HCT116 (cell line): ENCODE measurements around the gene CELSR3. TPM values are rescaled to one million over a fixed set of nuclear protein-coding genes. Genes with fewer than 3 reads are reported as not detected.

Experiments
- ATAC-seq: fragments of 200-7000 bp; cut with Tn5 transposase; 2 replicates; pipeline ENCODE4 v1.9.1; 2020; ENCODE audit warnings: mild to moderate bottlenecking, moderate library complexity
- BruUV-seq: library from RNA; stranded (reverse); fragments of 400-500 nt; replicated peaks from 2 replicates; lab custom pipeline; 2021; lab: Mats Ljungman, UMichigan
- CTCF ChIA-PET: fragments of 300-600 bp; sonication (Branson Sonifier 250); formaldehyde crosslinking; loops from one replicate; lab custom pipeline; 2021; ENCODE audit warnings: antibody characterized with exemption; lab: Charles Lee
- POLR2A ChIA-PET: fragments of 300-600, 350-600 bp; sonication (Branson Sonifier 250); formaldehyde crosslinking; loops from one replicate; lab custom pipeline; 2021; ENCODE audit warnings: antibody characterized with exemption; lab: Charles Lee
- RAD21 ChIA-PET, 2 experiments: fragments of 300-600 bp; sonication (Branson Sonifier 250); formaldehyde crosslinking; loops; one replicate each; lab custom pipeline; 2023; ENCODE audit warnings: low total read pairs in 2 of 2; ENCODE audit not compliant: uncharacterized antibody in 2 of 2, unreplicated experiment in 2 of 2, low non-redundant PET in 1 of 2; lab: Charles Lee
- DNase-seq: peaks from one replicate; pipeline ENCODE4 v3.0.0-alpha.2; 2010; ENCODE audit warnings: low read depth, low spot score
- H2AFZ ChIP-seq: fragments of 200-600 bp; shearing (Covaris generic), sonication (generic); 2 replicates; pipeline ENCODE4 v1.6.1; 2017; ENCODE audit warnings: low read depth, mixed run types, mixed read lengths, antibody characterized with exemption, low read length; ENCODE audit not compliant: poor library complexity, severe bottlenecking
- H3K27ac ChIP-seq: 2 replicates; pipeline ENCODE4 v1.5.1; 2012; ENCODE audit warnings: low read depth, low read length
- H3K27me3 ChIP-seq: fragments of 200-600 bp; sonication (generic); 2 replicates; pipeline ENCODE4 v1.6.1; 2016; ENCODE audit warnings: mixed run types, low read length, mixed read lengths; ENCODE audit not compliant: insufficient read depth
- H3K36me3 ChIP-seq, 2 experiments: fragments of 200-500 bp in 1 of 2; fragments of 200-600 bp in 1 of 2; sonication (Bioruptor generic) in 1 of 2; sonication (generic) in 1 of 2; 2 replicates each; pipeline versions ENCODE4 v1.5.1 to v1.6.1; 2014 to 2016; ENCODE audit warnings: low read length in 2 of 2, inconsistent platforms in 1 of 2, mixed read lengths in 1 of 2, mixed run types in 1 of 2; ENCODE audit not compliant: insufficient read depth in 2 of 2, control insufficient read depth in 1 of 2
- H3K4me1 ChIP-seq, 2 experiments: fragments of 200-600 bp in 1 of 2; sonication (generic) in 1 of 2; 2 replicates each; pipeline versions ENCODE4 v1.5.1 to v1.6.1; 2012 to 2017; ENCODE audit warnings: low read length in 2 of 2, inconsistent platforms in 1 of 2, mild to moderate bottlenecking in 1 of 2, mixed read lengths in 1 of 2, mixed run types in 1 of 2, moderate library complexity in 1 of 2; ENCODE audit not compliant: insufficient read depth in 2 of 2, control insufficient read depth in 1 of 2
- H3K4me2 ChIP-seq: fragments of 200-600 bp; sonication (generic); 2 replicates; pipeline ENCODE4 v1.6.1; 2017; ENCODE audit warnings: mixed run types, low read length, mixed read lengths
- H3K4me3 ChIP-seq, 2 experiments: fragments of 200-600 bp in 1 of 2; sonication (generic) in 1 of 2; replicated peaks in 1 of 2; 2 replicates each; pipeline ENCODE4 v1.5.1; 2011 to 2016; ENCODE audit warnings: low read length in 2 of 2, control low read depth in 1 of 2, low read depth in 1 of 2, mild to moderate bottlenecking in 1 of 2, mixed read lengths in 1 of 2, mixed run types in 1 of 2
- H3K79me2 ChIP-seq: fragments of 200-600 bp; sonication (generic); 2 replicates; pipeline ENCODE4 v1.6.1; 2017; ENCODE audit warnings: mild to moderate bottlenecking, mixed run types, low read length, moderate library complexity, mixed read lengths; ENCODE audit not compliant: insufficient read depth
- H3K9ac ChIP-seq: fragments of 200-600 bp; sonication (generic); 2 replicates; pipeline ENCODE4 v1.6.1; 2016; ENCODE audit warnings: low read length, mixed read lengths
- H3K9me2 ChIP-seq: fragments of 200-600 bp; sonication (generic), shearing (Covaris generic); 2 replicates; pipeline ENCODE4 v1.6.1; 2017; ENCODE audit warnings: mixed run types, mild to moderate bottlenecking, moderate library complexity; ENCODE audit not compliant: insufficient read depth
- H3K9me3 ChIP-seq, 2 experiments: fragments of 200-500 bp in 1 of 2; fragments of 200-600 bp in 1 of 2; sonication (Bioruptor generic) in 1 of 2; sonication (generic) in 1 of 2; 2 replicates each; pipeline ENCODE4 v1.6.1; 2014 to 2017; ENCODE audit warnings: low read length in 2 of 2, mixed read lengths in 2 of 2, inconsistent platforms in 1 of 2, low read depth in 1 of 2, mild to moderate bottlenecking in 1 of 2, mixed run types in 1 of 2, moderate library complexity in 1 of 2; ENCODE audit not compliant: control insufficient read depth in 1 of 2, insufficient read depth in 1 of 2
- H4K20me1 ChIP-seq: fragments of 200-600 bp; sonication (generic), shearing (Covaris generic); 2 replicates; pipeline ENCODE4 v1.6.1; 2017; ENCODE audit warnings: mixed run types, mild to moderate bottlenecking, moderate library complexity; ENCODE audit not compliant: insufficient read depth
- CBX3 ChIP-seq: IDR thresholded peaks from 2 replicates; pipeline ENCODE4 v1.6.1; 2012; ENCODE audit warnings: low read depth
- ELF1 ChIP-seq: IDR thresholded peaks from 2 replicates; pipeline ENCODE4 v1.6.1; 2012; ENCODE audit warnings: low read depth, borderline replicate concordance
- EZH2 ChIP-seq: fragments of 200-600 bp; sonication (generic); IDR thresholded peaks from 2 replicates; pipeline ENCODE4 v1.6.1; 2017; ENCODE audit warnings: antibody characterized with exemption, mixed run types
- EZH2phosphoT487 ChIP-seq: fragments of 200-600 bp; IDR thresholded peaks from 2 replicates; pipeline ENCODE4 v1.6.1; 2018; ENCODE audit warnings: antibody characterized with exemption, borderline replicate concordance
- FOSL1 ChIP-seq: IDR thresholded peaks from 2 replicates; pipeline ENCODE4 v1.6.1; 2012; ENCODE audit warnings: low read depth
- JUND ChIP-seq: IDR thresholded peaks from 2 replicates; pipeline ENCODE4 v1.6.1; 2012
- POLR2AphosphoS5 ChIP-seq: IDR thresholded peaks from 2 replicates; pipeline ENCODE4 v1.6.1; 2011; ENCODE audit warnings: mild to moderate bottlenecking, low read depth, low read length, moderate library complexity
- RAD21 ChIP-seq: IDR thresholded peaks from 2 replicates; pipeline ENCODE4 v1.6.1; 2012; ENCODE audit warnings: low read depth, mild to moderate bottlenecking
- SP1 ChIP-seq: IDR thresholded peaks from 2 replicates; pipeline ENCODE4 v1.6.1; 2012; ENCODE audit warnings: low read depth
- SRF ChIP-seq: IDR thresholded peaks from 2 replicates; pipeline ENCODE4 v1.6.1; 2012; ENCODE audit warnings: low read depth
- TCF7L2 ChIP-seq: IDR thresholded peaks from 2 replicates; pipeline ENCODE4 v1.7.0; 2011; ENCODE audit warnings: borderline replicate concordance, inconsistent platforms; ENCODE audit not compliant: insufficient read depth, insufficient read length; ENCODE audit errors: extremely low read depth
- ZNF274 ChIP-seq: fragments of 200-500 bp; sonication (Bioruptor generic); IDR thresholded peaks from 2 replicates; pipeline ENCODE4 v1.6.1; 2014; ENCODE audit warnings: mild to moderate bottlenecking, low read depth, low read length, inconsistent platforms
- intact Hi-C: fragments of 100-400 bp; cut with micrococcal nuclease; formaldehyde crosslinking; loops from 2 replicates; pipeline ENCODE4 v1.10.0; 2022
- total RNA-seq: library from RNA; stranded (reverse); gene quantifications from one replicate; pipeline ENCODE4 v1.2.1, GENCODE V29; 2021; ENCODE audit not compliant: unreplicated experiment
- TF ChIP-seq, protein P1 (sequence below), 3 experiments: fragments of 200-600 bp in 1 of 3; sonication (generic) in 1 of 3; IDR thresholded peaks in 2 of 3; conservative IDR thresholded peaks in 1 of 3; 2 replicates each; pipeline ENCODE4 v1.5.1; 2012 to 2017; ENCODE audit warnings: low read depth in 2 of 3, low read length in 2 of 3, antibody characterized with exemption in 1 of 3, borderline replicate concordance in 1 of 3, control low read depth in 1 of 3, mild to moderate bottlenecking in 1 of 3, mixed read lengths in 1 of 3, mixed run types in 1 of 3, moderate library complexity in 1 of 3; ENCODE audit not compliant: insufficient read depth in 1 of 3
- TF ChIP-seq, protein P2 (sequence below): IDR thresholded peaks from 2 replicates; pipeline ENCODE4 v1.6.1; 2011; ENCODE audit warnings: mild to moderate bottlenecking, low read length, moderate library complexity; ENCODE audit not compliant: insufficient replicate concordance; ENCODE audit errors: extremely low read depth
- TF ChIP-seq, protein P3 (sequence below): IDR thresholded peaks from 2 replicates; pipeline ENCODE4 v1.6.1; 2012

CELSR3 gene
- total RNA-seq, 1 experiment from 2014 or later: 7.8 TPM

DNA sequence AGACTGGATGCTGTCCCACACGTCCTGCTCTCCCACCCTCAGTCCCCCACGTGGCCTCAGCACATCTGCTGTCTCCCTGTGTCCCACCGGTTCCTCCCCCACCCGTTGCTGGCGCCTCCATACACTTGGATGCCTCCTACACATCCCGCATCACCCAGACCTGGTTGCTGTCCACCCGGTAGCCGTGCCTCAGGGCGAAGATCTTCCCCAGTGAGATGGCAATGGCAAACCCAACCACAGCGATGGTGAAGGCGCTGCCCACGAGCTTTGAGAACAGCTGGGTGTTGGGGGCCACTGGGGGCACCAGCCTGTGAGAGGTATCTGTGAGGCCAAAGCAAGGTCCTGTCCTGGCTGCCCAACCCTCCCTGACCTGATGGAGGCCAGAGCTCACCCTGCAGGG lies 31.9 kb downstream of the CELSR3 start:
- H2AFZ ChIP-seq: no peak overlapping the region
- ChIA-PET RAD21 (no interaction called here), CTCF (no interaction called here)
- no peak overlapping the region for H3K4me3 ChIP-seq
- peaks cover 12% of the 10 kb centered on the region; the same call in 1 of the 2 replicates for H3K79me2 ChIP-seq
- peaks cover 22 to 44% of the 10 kb centered on the region in 2 experiments; a peak in 3 of 4 replicates for H3K36me3 ChIP-seq
- intact Hi-C loops: no loop called here
- H3K4me1 ChIP-seq: peaks cover 5 to 13% of the 10 kb centered on the region in 2 experiments; a peak in 3 of 4 replicates
- H3K4me2 ChIP-seq: no peak overlapping the region
- DNase-seq (no peak), ATAC-seq (no peak)
- no peak overlapping the region for H3K9ac ChIP-seq
- BruUV-seq: no TSS peak
- H3K9me3 ChIP-seq: no peaks in the 10 kb centered on the region
- H4K20me1 ChIP-seq: no peaks in the 10 kb centered on the region
- no peak overlapping the region for H3K27ac ChIP-seq
- no peaks in the 10 kb centered on the region for H3K27me3 ChIP-seq
- no peak for TF ChIP-seq JUND
- TF ChIP-seq, all 23 proteins: peak for 0
- no peaks in the 10 kb centered on the region for H3K9me2 ChIP-seq
- POLR2A ChIA-PET: no interaction called here

DNA sequence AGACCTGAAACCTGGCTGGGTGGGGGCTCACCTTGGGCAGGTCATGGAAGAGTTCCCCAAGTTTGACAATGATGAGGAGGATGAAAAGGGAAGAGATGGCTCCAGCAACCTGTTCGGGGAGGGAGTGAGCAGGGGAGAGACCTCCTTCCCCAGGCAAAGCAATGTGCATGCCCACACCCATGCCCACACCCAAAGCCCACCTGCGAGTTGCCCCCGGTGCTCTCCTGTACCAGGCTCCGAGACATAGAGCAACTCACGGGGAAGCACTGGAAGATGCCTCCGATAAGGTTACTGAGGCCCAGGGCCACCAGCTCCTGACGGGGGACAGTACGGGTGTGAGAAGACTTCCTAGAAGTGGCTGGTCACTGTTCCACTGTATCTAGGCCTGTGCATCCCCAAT lies 32.3 kb downstream of the CELSR3 start:
- TF ChIP-seq SRF (no peak), POLR2AphosphoS5 (no peak), ZNF274 (no peak), CBX3 (no peak), TCF7L2 (no peak), SP1 (no peak), ELF1 (no peak), EZH2phosphoT487 (no peak), FOSL1 (no peak), RAD21 (no peak), JUND (no peak), EZH2 (no peak)
- TF ChIP-seq, protein P1, sequence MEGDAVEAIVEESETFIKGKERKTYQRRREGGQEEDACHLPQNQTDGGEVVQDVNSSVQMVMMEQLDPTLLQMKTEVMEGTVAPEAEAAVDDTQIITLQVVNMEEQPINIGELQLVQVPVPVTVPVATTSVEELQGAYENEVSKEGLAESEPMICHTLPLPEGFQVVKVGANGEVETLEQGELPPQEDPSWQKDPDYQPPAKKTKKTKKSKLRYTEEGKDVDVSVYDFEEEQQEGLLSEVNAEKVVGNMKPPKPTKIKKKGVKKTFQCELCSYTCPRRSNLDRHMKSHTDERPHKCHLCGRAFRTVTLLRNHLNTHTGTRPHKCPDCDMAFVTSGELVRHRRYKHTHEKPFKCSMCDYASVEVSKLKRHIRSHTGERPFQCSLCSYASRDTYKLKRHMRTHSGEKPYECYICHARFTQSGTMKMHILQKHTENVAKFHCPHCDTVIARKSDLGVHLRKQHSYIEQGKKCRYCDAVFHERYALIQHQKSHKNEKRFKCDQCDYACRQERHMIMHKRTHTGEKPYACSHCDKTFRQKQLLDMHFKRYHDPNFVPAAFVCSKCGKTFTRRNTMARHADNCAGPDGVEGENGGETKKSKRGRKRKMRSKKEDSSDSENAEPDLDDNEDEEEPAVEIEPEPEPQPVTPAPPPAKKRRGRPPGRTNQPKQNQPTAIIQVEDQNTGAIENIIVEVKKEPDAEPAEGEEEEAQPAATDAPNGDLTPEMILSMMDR (IDR thresholded peaks at IDR 0.05 in 2 of 3, conservative IDR thresholded peaks at IDR 0.05 in 1 of 3; ENCODE audit: borderline replicate concordance in 1 of 3, insufficient read depth in 1 of 3, low read depth in 2 of 3, low read length in 2 of 3): no peak
- TF ChIP-seq, protein P2, sequence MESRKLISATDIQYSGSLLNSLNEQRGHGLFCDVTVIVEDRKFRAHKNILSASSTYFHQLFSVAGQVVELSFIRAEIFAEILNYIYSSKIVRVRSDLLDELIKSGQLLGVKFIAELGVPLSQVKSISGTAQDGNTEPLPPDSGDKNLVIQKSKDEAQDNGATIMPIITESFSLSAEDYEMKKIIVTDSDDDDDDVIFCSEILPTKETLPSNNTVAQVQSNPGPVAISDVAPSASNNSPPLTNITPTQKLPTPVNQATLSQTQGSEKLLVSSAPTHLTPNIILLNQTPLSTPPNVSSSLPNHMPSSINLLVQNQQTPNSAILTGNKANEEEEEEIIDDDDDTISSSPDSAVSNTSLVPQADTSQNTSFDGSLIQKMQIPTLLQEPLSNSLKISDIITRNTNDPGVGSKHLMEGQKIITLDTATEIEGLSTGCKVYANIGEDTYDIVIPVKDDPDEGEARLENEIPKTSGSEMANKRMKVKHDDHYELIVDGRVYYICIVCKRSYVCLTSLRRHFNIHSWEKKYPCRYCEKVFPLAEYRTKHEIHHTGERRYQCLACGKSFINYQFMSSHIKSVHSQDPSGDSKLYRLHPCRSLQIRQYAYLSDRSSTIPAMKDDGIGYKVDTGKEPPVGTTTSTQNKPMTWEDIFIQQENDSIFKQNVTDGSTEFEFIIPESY: no peak
- TF ChIP-seq, protein P3, sequence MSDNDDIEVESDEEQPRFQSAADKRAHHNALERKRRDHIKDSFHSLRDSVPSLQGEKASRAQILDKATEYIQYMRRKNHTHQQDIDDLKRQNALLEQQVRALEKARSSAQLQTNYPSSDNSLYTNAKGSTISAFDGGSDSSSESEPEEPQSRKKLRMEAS: no peak
- BruUV-seq: no TSS peak
- Histone ChIP-seq H3K9me3 (no peaks in the 10 kb centered on the region), H2AFZ (no peak overlapping the region), H3K9me2 (no peaks in the 10 kb centered on the region), H3K27me3 (no peaks in the 10 kb centered on the region), H3K36me3 (peaks cover 23 to 44% of the 10 kb centered on the region in 2 experiments; a peak in 3 of 4 replicates), H3K9ac (no peak overlapping the region), H4K20me1 (no peaks in the 10 kb centered on the region), H3K4me2 (no peak overlapping the region), H3K4me1 (peaks cover 5 to 11% of the 10 kb centered on the region in 2 experiments; a peak in 3 of 4 replicates), H3K27ac (no peak overlapping the region), H3K4me3 (no peak overlapping the region), H3K79me2 (peaks cover 12% of the 10 kb centered on the region; the same call in 1 of the 2 replicates)
- ATAC-seq (no peak), DNase-seq (no peak)
- ChIA-PET POLR2A (no interaction called here), CTCF (no interaction called here), RAD21 (no interaction called here)
- intact Hi-C loops: no loop called here
